ENCODE results near the gene SHC2.

SHC2 gene

GRCh38 chr19:376111-376470 lies 84.7 kb downstream of the SHC2 start:
- H3K4me3 ChIP-seq (ENCODE audit: low read depth, low read length), result no peak overlapping the region

- no peak overlapping the region for H3K4me3 ChIP-seq (ENCODE audit: low read depth, low read length)
Observed at GRCh38 chr19:375395-376110, 85.3 kb downstream of the SHC2 start.

GRCh38 chr19:374886-375235 lies 86.0 kb downstream of the SHC2 start:
- no peak overlapping the region for H3K4me3 ChIP-seq (ENCODE audit: low read depth, low read length)

DNA sequence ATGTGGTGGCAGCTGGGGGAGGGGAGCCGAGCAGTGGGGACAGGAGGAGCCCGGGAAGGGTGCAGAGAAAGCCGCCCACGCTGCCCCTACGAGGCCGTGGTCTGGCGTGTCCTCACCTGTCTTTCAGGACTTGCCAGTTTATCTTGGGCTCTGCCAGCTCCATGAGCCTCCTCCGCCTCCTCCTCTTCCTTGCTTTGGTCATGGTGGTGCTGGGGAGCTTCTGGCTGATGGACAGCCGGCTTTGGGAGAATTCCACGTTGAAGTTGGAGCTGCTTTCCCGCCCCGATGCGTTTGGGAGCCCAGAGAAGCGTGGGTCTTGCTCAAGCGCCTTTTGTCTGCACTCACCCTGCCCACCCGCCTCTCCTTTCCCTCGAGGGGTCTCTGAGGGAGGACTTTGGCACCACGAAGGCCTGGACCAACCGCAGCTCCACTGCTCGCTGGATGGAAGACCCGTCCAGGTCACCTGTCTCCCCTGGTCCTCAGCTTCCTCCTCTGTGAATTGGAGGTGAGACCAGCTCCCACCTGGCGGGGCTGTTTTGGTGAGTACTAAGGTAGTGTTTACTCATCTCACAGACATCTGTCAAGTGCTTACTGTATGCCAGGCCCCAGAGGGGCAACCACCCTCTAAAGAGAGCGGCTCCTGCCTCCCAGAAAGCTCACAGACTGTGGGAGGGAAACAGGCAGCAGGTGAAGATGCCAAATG lies 86.5 kb downstream of the SHC2 start:
- no peak overlapping the region for H3K4me3 ChIP-seq (ENCODE audit: low read depth, low read length)

DNA sequence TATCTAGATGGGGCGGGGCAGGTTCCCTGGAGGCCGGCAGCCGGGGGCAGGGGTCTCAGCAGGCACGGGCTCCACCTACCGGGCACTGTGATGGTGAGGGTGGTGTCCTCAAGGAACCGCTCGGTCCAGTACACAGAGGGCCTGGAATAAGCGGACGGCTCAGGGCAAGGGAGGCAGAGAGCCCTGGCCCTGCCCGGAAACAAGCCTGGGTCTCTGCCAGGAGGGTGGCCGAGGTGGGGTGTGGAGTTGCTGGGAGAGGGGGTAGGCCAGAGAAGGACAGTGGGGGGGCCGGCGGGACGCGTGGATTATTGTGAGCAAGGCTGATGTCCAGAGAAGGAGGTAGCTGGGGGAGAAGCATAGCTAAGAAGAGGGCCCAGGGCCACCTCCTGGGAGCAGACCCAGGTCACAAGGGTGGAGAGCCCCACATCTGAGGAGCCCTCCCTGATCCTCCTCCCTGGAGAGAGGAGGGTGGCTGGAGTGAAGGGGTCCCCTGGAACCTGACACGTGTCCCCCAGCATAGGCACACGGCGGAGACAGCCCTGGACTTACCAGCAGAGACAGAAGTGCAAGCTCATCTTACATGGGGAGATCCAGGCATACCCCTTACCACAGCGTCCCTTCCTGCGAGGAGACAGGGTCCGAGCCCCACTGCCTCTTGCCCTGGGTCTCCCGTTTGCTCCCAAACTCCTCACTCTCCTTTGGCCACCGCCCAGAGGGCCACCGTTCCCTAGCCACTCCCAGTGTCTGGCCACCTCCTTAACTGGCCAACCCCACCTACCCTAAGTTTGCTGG lies 87.2 kb downstream of the SHC2 start:
- no peak overlapping the region for H3K4me3 ChIP-seq (ENCODE audit: low read depth, low read length)

DNA sequence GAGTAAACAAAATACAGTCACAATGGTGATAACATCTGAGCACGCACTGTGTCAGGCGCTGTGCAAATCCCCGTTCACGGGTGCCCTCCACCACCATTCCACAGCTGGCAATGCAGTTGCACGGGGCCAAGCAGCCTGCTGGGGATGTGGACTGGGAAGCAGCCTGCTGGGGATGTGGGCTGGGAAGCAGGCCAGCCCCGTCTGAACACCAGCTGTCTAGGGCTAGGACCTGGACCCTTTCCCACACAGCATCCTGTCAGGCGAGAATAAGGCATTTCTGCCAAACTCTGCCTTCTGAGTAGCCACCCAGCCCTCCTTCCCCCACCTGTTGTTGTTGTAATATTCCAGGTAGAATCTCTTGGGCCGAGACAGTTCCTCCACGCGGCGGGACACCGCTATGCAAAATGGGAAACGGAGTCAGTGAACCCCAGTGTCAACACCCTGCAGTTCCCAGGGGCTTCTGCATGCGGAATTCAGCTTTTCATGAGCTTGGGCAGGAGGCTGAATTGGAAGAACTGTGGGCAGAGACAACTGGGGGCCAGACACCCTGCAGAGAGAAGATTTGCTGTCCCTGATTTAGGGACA lies 88.4 kb downstream of the SHC2 start:
- no peak overlapping the region for H3K4me3 ChIP-seq (ENCODE audit: low read depth, low read length)

GRCh38 chr19:371501-372168 lies 89.2 kb downstream of the SHC2 start:
- H3K4me3 ChIP-seq (ENCODE audit: low read depth, low read length), result no peak overlapping the region

DNA sequence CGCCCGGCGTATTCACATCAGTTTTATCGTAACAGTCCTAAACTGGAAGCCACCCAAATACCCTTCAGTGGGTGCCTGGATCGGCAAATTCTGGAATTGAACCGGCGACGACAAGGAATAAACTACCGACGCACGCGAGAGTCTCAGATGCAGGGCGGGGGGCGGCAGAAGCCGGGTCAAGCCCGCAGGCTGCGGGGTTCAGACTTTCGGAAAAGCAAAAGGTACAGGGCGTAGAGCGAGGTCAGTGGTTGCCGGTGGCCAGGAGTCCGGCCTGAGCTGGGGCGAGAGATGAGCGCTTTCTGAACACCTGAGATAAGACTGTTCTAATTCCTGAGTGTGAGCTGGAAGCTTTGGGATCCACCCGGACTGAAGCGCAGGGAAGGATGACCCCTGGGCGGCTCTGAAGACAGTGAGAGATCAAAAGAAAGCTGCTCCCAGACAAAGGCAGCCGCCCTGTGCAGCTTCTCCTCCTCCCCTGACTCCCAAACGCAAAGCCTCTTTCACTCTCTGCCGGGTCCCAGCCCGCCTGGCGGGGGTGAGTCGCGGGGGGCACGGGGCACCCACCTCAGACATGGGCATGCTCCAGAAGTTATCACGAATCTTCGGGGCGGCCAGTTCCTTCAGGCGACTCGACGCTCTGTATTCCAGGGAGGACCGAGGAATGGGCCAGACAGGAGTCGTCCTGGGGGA lies 90.0 kb downstream of the SHC2 start:
- no peak overlapping the region for H3K4me3 ChIP-seq (ENCODE audit: low read depth, low read length)

- H3K4me3 ChIP-seq (ENCODE audit: low read depth, low read length), result no peak overlapping the region
Observed at GRCh38 chr19:369876-370275, 91.0 kb downstream of the SHC2 start.

DNA sequence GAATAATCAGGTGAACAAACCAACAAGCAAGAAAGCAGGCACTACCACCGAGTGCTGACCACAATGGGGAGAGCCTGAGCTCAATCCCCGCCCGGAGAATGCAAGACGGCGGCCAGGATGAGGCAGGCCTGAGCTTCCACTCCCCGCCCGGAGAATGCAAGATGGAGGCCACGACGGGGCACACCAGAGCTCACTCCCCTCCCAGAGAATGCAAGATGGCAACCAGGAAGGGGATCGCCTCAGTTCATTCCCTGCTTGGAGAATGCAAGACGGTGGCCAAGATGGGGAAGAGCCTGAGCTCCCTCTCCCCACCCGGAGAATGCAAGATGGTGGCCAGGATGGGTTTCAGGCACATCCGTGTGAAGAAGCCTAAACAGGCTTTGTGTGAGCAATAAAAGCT lies 91.6 kb downstream of the SHC2 start:
- H3K4me3 ChIP-seq (ENCODE audit: low read depth, low read length), result no peak overlapping the region

GRCh38 chr19:368630-369024 lies 92.2 kb downstream of the SHC2 start:
- no peak overlapping the region for H3K4me3 ChIP-seq (ENCODE audit: low read depth, low read length)

- no peak overlapping the region for H3K4me3 ChIP-seq (ENCODE audit: low read depth, low read length)
Observed at GRCh38 chr19:367963-368629, 92.7 kb downstream of the SHC2 start.

- no peak overlapping the region for H3K4me3 ChIP-seq (ENCODE audit: low read depth, low read length)
Observed at GRCh38 chr19:367561-367960, 93.3 kb downstream of the SHC2 start.

DNA sequence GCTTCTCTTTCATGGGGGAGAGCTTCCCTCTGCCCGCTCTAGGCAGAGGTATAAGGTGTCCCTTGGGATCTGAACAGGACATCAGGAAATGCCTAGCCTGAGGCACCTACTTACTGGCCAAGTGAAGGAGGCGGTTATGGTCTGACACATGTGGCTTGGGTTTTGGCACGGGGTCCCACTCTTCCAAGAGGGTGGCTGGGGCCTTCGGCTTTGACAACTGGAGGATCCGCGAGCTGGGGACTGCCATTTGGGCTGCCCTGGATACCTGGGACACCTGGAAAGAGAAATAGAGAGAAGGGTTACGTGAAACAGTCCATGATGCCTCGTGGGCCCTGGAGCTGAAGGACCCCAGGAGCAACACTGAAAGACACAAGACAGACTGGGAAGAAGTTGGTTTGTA lies 93.9 kb downstream of the SHC2 start:
- H3K4me3 ChIP-seq (ENCODE audit: low read depth, low read length), result no peak overlapping the region
